Mucosa of descending colon (tissue), 3 donors: ENCODE measurements around the gene RPTOR. TPM values are rescaled to one million over a fixed set of nuclear protein-coding genes. Genes with fewer than 3 reads are reported as not detected.

Experiments used
- ATAC-seq: fragments of 200-7000 bp; cut with Tn5 transposase; one replicate; pipeline ENCODE4 v1.9.1; 2020; ENCODE audit warnings: mild to moderate bottlenecking, moderate library complexity
- DNase-seq, 3 donors: peaks; one replicate each; pipeline ENCODE4 v3.0.0-alpha.2; 2020
- H3K36me3 ChIP-seq: fragments of 200-600 bp; one replicate; pipeline ENCODE4 v1.8.0; 2021; ENCODE audit warnings: low read depth, mild to moderate bottlenecking
- H3K4me1 ChIP-seq: fragments of 200-600 bp; one replicate; pipeline ENCODE4 v1.8.0; 2021; ENCODE audit warnings: low read depth, mild to moderate bottlenecking
- H3K4me3 ChIP-seq: fragments of 200-600 bp; one replicate; pipeline ENCODE4 v1.8.0; 2021; ENCODE audit warnings: mild to moderate bottlenecking
- H3K9me3 ChIP-seq: fragments of 200-600 bp; one replicate; pipeline ENCODE4 v1.8.0; 2021; ENCODE audit warnings: mild to moderate bottlenecking
- intact Hi-C, 2 donors: fragments of 100-400 bp; cut with DNase I in 1 of 2; cut with micrococcal nuclease in 1 of 2; formaldehyde crosslinking; loops; one replicate each; pipeline versions ENCODE4 v1.11.0 to v1.11.1; 2022; cut with DNase I, micrococcal nuclease
- total RNA-seq, 3 donors: library from RNA; stranded (reverse); fragmentation: NEBNext Ultra II Directional in 2 of 3; extraction: Animal tissue kit (Norgen Biotek cat#: 25700) in 2 of 3; gene quantifications; one replicate each; pipeline versions ENCODE4 v1.2.1 to v1.2.4, GENCODE V29; 2021 to 2023
- TF ChIP-seq, protein P1 (sequence below): fragments of 200-600 bp; IDR thresholded peaks from one replicate; pipeline ENCODE4 v1.8.0; 2022; ENCODE audit warnings: antibody characterized with exemption, mild to moderate bottlenecking
- donor health status: DM: no; HTN: no; CAD: no; lungs with moderate emphysema.
- donor health status: DM: no; HTN: no; CAD: no.
- donor health status: DM: no; HTN: yes; CAD: no.

Gene RPTOR
- total RNA-seq, 3 donors from 2014 or later = 30.5 to 44.4 (median 37.2) TPM

DNA sequence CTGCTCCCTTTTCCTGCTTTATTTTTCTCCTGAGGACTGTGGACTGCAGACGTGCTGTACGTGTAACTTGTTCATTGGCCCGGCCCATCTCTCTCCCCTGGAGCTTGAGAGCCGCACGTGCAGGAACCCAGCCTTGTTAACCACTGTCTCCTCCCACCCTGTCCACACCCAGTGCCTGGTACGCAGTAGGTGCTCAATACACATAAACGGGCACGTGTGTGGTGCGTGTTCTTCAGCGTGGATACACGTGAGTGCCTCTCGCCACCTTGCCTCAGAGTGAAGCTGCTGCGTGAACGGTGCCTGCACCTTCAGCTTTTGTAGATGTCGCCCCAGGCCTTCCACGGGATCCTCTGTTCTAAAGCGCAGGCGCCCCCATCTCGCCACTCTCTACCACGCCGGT, 350.7 kb downstream of the RPTOR start:
- H3K36me3 ChIP-seq = no peaks in the 10 kb centered on the region
- TF ChIP-seq, protein P1, sequence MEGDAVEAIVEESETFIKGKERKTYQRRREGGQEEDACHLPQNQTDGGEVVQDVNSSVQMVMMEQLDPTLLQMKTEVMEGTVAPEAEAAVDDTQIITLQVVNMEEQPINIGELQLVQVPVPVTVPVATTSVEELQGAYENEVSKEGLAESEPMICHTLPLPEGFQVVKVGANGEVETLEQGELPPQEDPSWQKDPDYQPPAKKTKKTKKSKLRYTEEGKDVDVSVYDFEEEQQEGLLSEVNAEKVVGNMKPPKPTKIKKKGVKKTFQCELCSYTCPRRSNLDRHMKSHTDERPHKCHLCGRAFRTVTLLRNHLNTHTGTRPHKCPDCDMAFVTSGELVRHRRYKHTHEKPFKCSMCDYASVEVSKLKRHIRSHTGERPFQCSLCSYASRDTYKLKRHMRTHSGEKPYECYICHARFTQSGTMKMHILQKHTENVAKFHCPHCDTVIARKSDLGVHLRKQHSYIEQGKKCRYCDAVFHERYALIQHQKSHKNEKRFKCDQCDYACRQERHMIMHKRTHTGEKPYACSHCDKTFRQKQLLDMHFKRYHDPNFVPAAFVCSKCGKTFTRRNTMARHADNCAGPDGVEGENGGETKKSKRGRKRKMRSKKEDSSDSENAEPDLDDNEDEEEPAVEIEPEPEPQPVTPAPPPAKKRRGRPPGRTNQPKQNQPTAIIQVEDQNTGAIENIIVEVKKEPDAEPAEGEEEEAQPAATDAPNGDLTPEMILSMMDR = no peak
- DNase-seq = no peak
- no peaks in the 10 kb centered on the region for H3K9me3 ChIP-seq
- intact Hi-C loops = no loop called here
- H3K4me3 ChIP-seq = no peak overlapping the region
- ATAC-seq = no peak
- no peaks in the 10 kb centered on the region for H3K4me1 ChIP-seq

DNA sequence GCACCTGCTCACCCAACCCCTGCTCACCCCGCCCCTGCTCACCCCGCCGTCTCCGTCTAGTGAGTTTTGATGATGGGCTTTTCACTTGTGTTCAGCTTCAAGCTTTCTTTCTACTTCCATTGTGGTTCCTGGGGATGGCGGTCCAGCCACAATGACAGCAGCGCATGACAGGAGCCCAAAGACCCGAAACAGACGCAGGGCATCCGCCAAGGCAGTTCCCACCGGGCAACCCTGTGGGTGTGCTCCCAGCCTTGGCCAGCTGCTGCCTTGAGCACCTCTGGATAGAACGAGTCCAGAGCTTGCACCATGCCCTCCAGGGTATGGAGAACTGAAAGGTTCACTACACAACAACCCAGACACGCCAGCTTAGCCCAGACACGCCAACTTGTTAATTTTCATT, 354.1 kb downstream of the RPTOR start:
- H3K9me3 ChIP-seq = no peaks in the 10 kb centered on the region
- no peak for ATAC-seq
- H3K4me3 ChIP-seq = no peak overlapping the region
- TF ChIP-seq, protein P1 = no peak
- intact Hi-C loops = no loop called here
- H3K4me1 ChIP-seq = peaks cover 11% of the 10 kb centered on the region
- H3K36me3 ChIP-seq = no peaks in the 10 kb centered on the region
- no peak for DNase-seq

DNA sequence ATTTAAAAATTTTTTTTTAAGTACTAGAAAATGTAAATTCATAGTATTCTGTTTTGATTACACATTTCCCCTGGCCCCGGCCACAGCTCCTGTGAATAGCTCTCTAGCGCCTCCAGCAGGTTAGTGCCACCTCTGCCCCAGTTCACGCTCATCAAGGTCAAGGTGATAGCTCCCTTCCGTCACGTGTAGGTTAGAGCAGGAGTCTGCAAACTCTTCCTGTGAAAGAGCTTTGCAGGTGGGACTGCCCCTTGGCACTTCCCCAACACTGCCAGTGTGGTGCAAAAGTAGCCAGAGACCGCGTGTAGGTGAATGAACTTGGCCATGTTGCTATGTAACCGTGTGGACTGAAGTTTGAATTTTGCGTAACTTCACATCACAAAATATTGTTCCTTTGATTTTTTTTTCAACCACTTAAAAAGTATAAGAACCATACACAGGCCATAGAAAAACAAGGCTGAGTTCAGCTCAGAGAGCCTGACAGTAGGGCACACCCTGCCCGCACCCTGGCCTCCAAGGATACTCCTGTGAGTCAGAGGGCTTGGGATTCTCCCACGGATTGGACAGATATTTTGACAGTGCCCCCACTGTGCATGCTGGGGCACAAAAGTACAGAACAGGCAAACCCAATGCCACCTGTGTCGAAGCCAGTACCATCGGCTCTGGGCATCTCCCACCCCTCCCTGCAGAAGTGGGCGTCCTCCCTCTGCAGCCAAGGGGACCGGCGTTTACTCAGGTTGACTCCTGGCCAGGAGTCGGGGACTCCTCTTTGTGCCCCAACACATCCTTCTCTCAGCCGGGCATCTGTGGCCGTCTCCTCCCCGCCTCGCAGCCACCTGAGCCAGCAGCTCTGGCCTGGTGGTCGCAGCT, 355.0 kb downstream of the RPTOR start:
- TF ChIP-seq, protein P1 = peak; percentile 12
- Histone ChIP-seq H3K4me1 (peaks cover 11% of the 10 kb centered on the region), H3K36me3 (no peaks in the 10 kb centered on the region), H3K4me3 (no peak overlapping the region), H3K9me3 (no peaks in the 10 kb centered on the region)
- intact Hi-C loops = no loop called here
- ATAC-seq (peak; percentile 22), DNase-seq (peak in 2 of 3 donors; percentile 48 to 51)

DNA sequence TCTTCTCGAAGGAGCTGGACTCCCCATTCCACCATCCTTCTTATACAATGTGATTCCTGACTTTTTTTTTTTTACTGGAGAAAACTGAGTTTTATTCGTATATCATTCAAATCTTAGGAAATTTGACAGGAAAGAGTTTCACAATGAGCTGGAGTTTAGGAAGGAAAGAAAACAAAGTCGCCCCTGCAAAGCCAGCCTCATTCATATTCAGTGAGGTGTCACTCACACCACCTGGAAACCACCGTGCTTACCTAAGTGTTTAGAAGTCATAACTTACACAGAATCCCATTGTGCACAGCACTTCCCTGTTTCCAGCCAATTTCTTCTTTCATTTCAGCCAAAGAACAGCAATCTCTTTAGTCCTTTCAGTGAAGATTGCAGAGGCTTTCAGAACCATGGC, 356.7 kb downstream of the RPTOR start:
- ATAC-seq = peak; percentile 35
- H3K4me1 ChIP-seq = peaks cover 11% of the 10 kb centered on the region
- no peaks in the 10 kb centered on the region for H3K9me3 ChIP-seq
- TF ChIP-seq, protein P1 = no peak
- DNase-seq = no peak
- no peak overlapping the region for H3K4me3 ChIP-seq
- no peaks in the 10 kb centered on the region for H3K36me3 ChIP-seq
- intact Hi-C loops = no loop called here

DNA sequence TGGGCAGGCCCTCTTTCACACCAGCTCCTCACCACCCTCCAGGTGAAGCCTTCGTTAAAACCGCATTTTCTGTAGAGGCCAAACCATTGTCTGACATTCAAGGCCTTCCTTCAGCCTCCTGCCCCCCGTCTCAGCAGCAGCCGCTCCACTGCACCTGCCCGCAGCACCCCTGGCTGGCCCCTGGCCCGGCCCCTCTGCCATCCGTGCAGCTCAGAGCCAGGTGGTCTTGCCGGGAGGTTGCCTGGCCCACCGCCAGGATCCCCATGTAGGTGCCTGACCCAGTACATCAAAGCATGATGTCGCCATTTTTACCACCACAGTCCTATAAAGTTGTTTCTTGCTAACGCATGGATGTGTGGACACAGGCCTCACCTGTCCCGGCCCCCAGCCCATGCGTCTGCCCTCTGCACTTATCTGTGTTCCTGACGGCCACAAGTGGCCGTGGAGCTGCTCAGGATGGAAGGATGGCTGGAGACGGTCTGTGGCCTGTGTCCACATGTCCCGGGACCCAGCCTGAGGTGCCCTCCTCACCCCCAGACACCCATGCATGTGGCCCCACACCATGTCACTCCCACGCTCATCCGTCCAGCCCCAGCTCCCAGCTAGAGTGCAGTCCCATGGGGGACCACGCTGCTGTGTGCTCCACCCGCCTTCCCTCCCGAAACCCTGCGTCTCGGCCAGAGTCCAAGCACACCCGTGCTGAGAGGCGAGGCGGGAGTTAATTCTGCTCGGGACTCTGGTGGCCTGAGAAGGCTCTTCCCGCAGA, 357.7 kb downstream of the RPTOR start:
- no peak for ATAC-seq
- TF ChIP-seq, protein P1 = no peak
- no peaks in the 10 kb centered on the region for H3K36me3 ChIP-seq
- no peak for DNase-seq
- H3K9me3 ChIP-seq = no peaks in the 10 kb centered on the region
- H3K4me3 ChIP-seq = no peak overlapping the region
- intact Hi-C loops = no loop called here
- H3K4me1 ChIP-seq = peaks cover 11% of the 10 kb centered on the region
